ENCODE measurements around the gene SHB. TPM values are rescaled to one million over a fixed set of nuclear protein-coding genes. Genes with fewer than 3 reads are reported as not detected.

Gene SHB
- total and polyA plus RNA-seq, 11 donors, result 7.8 to 31.4 (median 21.4) TPM

DNA sequence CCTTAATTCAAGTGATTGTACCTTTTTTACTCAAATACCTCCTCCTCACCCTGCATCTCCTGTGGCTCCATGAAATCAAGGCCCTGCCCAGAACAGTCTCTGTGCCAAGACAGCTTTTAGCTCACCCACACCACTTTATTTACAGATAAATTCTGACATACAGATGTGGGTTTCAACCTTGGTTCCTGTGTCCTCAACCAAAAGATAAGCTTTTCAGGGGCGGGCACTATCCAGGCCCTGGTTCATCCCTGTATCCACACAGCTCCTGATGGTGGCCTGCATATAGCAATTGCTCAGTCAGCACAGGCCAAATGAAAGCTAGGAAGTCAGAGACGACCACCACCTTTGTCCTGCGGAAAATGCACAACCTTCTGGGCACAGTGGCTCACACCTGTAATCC is 8.3 kb downstream of the SHB start:
- DNase-seq, result no peak

GRCh38 chr9:38059233-38059936 is 9.6 kb downstream of the SHB start:
- intact Hi-C loops (cut with DNase I), result loop anchor here in 2 of 10 donors (5.0 kb wide), 1 partner anchor 52 kb away; no protein-coding TSS in a partner anchor
- DNase-seq (peak in 1 of 5 donors; percentile 53), ATAC-seq (peak; percentile 6 to 73 (median 56))
- TF ChIP-seq, protein P1, sequence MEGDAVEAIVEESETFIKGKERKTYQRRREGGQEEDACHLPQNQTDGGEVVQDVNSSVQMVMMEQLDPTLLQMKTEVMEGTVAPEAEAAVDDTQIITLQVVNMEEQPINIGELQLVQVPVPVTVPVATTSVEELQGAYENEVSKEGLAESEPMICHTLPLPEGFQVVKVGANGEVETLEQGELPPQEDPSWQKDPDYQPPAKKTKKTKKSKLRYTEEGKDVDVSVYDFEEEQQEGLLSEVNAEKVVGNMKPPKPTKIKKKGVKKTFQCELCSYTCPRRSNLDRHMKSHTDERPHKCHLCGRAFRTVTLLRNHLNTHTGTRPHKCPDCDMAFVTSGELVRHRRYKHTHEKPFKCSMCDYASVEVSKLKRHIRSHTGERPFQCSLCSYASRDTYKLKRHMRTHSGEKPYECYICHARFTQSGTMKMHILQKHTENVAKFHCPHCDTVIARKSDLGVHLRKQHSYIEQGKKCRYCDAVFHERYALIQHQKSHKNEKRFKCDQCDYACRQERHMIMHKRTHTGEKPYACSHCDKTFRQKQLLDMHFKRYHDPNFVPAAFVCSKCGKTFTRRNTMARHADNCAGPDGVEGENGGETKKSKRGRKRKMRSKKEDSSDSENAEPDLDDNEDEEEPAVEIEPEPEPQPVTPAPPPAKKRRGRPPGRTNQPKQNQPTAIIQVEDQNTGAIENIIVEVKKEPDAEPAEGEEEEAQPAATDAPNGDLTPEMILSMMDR (IDR thresholded peaks at IDR 0.05), result no peak
- no peak for TF ChIP-seq POLR2A (IDR thresholded peaks at IDR 0.05)
- WGBS, 4 donors, result 49 to 65% (median 51%) methylated on average over 14 of the region's 14 CpGs
- H3K4me1 ChIP-seq, result peaks cover 7 to 97% (median 76%) of the 10 kb centered on the region in 12 donors
- H3K27ac ChIP-seq, result peak overlapping the region in 11 of 12 donors; percentile 65 to 96 (median 72)
- no peaks in the 10 kb centered on the region for H3K36me3 ChIP-seq
- H3K27me3 ChIP-seq, result no peaks in the 10 kb centered on the region
- no peaks in the 10 kb centered on the region for H3K9me3 ChIP-seq
- H3K4me3 ChIP-seq, result no peak overlapping the region

More for the DNA sequence above, 8.3 kb downstream of the SHB start:
- intact Hi-C loops (cut with DNase I), result loop anchor here in 3 of 10 donors (5.0 to 10.0 kb wide), 3 partner anchors 33 to 76 kb away; no protein-coding TSS in a partner anchor
- no peak for ATAC-seq
- Histone ChIP-seq H3K9me3 (no peaks in the 10 kb centered on the region), H3K4me1 (peaks cover 7 to 99% (median 79%) of the 10 kb centered on the region in 12 donors), H3K36me3 (no peaks in the 10 kb centered on the region), H3K27ac (peak overlapping the region in 9 of 12 donors; percentile 65 to 96 (median 72)), H3K4me3 (no peak overlapping the region), H3K27me3 (no peaks in the 10 kb centered on the region)
- WGBS, 4 donors, result 64 to 75% (median 67%) methylated on average over 3 of the region's 3 CpGs
- no peak for TF ChIP-seq POLR2A (IDR thresholded peaks at IDR 0.05)
- TF ChIP-seq, protein P1 (IDR thresholded peaks at IDR 0.05), result no peak

DNA sequence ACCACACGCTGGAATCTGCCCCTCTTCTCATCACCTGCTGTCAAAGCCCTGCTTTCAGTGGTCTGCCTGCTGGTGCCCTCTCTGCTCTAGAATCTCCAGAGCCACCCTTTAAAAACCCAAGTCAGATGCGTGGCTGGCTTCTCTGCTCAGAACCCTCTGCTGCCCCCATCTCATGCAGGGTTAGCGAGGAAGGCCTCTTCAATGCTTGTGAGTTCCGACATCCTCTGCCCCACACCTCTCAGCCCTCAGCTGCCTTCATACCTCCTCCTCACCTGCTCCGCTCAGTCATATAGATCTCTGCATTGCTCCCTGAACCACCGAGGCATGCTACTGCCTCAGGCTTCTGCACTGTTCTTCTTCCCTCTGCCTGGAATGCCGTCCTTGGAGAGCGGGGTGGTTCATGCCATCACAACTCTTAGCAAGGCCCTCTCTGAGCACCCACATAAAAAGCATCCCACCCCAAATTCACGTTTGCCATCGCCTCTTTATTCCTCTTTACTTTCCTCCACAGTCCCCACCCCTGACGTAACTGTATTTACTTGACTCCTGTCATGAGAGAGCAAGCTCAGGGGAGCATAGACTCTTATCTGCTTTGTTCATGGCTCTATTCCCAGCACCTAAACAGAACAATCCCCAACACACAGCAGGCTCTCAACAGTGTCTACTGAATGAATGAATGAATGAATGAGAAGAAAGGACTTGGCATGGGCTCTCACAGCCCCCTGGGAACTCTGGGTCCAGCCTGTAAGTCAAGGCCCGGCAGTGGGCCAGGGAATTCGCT is 10.4 kb downstream of the SHB start:
- WGBS, 4 donors, result 49 to 61% (median 55%) methylated on average over 13 of the region's 13 CpGs
- Histone ChIP-seq H3K36me3 (no peaks in the 10 kb centered on the region), H3K4me3 (no peak overlapping the region), H3K9me3 (no peaks in the 10 kb centered on the region), H3K27me3 (no peaks in the 10 kb centered on the region), H3K4me1 (peaks cover 7 to 97% (median 71%) of the 10 kb centered on the region in 12 donors), H3K27ac (peak overlapping the region in 11 of 12 donors; percentile 65 to 96 (median 72))
- ATAC-seq, result peak; percentile 73 to 79 (median 76)
- DNase-seq, result no peak
- intact Hi-C loops (cut with DNase I), result loop anchor here in 2 of 10 donors (5.0 kb wide), 1 partner anchor 51 kb away; no protein-coding TSS in a partner anchor
- no peak for TF ChIP-seq POLR2A (IDR thresholded peaks at IDR 0.05)
- TF ChIP-seq, protein P1 (IDR thresholded peaks at IDR 0.05), result no peak
